Naive thymus-derived CD4-positive, alpha-beta T cell (primary cell): ENCODE results near the gene PRC1. TPM values are rescaled to one million over a fixed set of nuclear protein-coding genes. Genes with fewer than 3 reads are reported as not detected.

ENCODE experiments used
- ATAC-seq: fragments of 150-1000 bp; cut with Tn5 transposase; 2 replicates; pipeline ENCODE4 v1.10.0; 2021; ENCODE audit warnings: mild to moderate bottlenecking, moderate library complexity
- CTCF ChIA-PET: fragments of 350-600 bp; sonication (Branson Sonifier 250); formaldehyde crosslinking; loops from one replicate; lab custom pipeline; 2021; ENCODE audit warnings: antibody characterized with exemption; lab: Charles Lee
- POLR2A ChIA-PET: fragments of 350-600 bp; sonication (Branson Sonifier 250); formaldehyde crosslinking; loops from one replicate; lab custom pipeline; 2021; ENCODE audit warnings: antibody characterized with exemption, inconsistent platforms; lab: Charles Lee
- DNase-seq, 9 donors: peaks; one replicate each; pipeline versions ENCODE4 v3.0.0 to v3.0.0-alpha.2; 2020 to 2022; ENCODE audit warnings: mixed read lengths in 1 of 9
- H3K27ac ChIP-seq: one replicate; pipeline ENCODE4 v1.7.0; 2013; ENCODE audit warnings: mild to moderate bottlenecking, low read depth, low read length, moderate library complexity
- H3K27me3 ChIP-seq, 2 donors: one replicate each; pipeline ENCODE4 v1.7.0; 2013; ENCODE audit warnings: low read length in 2 of 2, mild to moderate bottlenecking in 2 of 2, moderate library complexity in 2 of 2; ENCODE audit not compliant: control insufficient read depth in 2 of 2, insufficient read depth in 2 of 2
- H3K36me3 ChIP-seq, 3 experiments: 1 replicate in 2 of 3; 2 replicates in 1 of 3; pipeline ENCODE4 v1.7.0; 2013; ENCODE audit warnings: low read length in 3 of 3, mild to moderate bottlenecking in 3 of 3, moderate library complexity in 1 of 3; ENCODE audit not compliant: insufficient read depth in 3 of 3, control insufficient read depth in 2 of 3
- H3K4me1 ChIP-seq, 2 donors: one replicate each; pipeline ENCODE4 v1.7.0; 2013; ENCODE audit warnings: low read length in 2 of 2, mild to moderate bottlenecking in 2 of 2, moderate library complexity in 1 of 2; ENCODE audit not compliant: control insufficient read depth in 2 of 2, insufficient read depth in 2 of 2
- H3K4me3 ChIP-seq: 2 replicates; pipeline ENCODE4 v1.7.0; 2013; ENCODE audit warnings: mild to moderate bottlenecking, low read length
- H3K9me3 ChIP-seq, 3 experiments: 1 replicate in 2 of 3; 2 replicates in 1 of 3; pipeline ENCODE4 v1.7.0; 2013; ENCODE audit warnings: low read length in 3 of 3; ENCODE audit not compliant: control insufficient read depth in 2 of 3
- H3K27ac Mint-ChIP-seq, 9 donors: one replicate each; pipeline ENCODE4 v1.8.0; 2020 to 2022; ENCODE audit warnings: mixed read lengths in 9 of 9, mild to moderate bottlenecking in 8 of 9, moderate library complexity in 5 of 9, inconsistent platforms in 2 of 9
- H3K27me3 Mint-ChIP-seq, 5 donors: one replicate each; pipeline ENCODE4 v1.8.0; 2021 to 2022; ENCODE audit warnings: mixed read lengths in 5 of 5, mild to moderate bottlenecking in 1 of 5
- H3K36me3 Mint-ChIP-seq, 5 donors: one replicate each; pipeline ENCODE4 v1.8.0; 2020 to 2022; ENCODE audit warnings: mixed read lengths in 5 of 5, mild to moderate bottlenecking in 3 of 5, inconsistent platforms in 1 of 5
- H3K4me1 Mint-ChIP-seq, 7 donors: one replicate each; pipeline ENCODE4 v1.8.0; 2020 to 2022; ENCODE audit warnings: mixed read lengths in 7 of 7, mild to moderate bottlenecking in 3 of 7, inconsistent platforms in 1 of 7
- H3K4me3 Mint-ChIP-seq, 10 donors: one replicate each; pipeline ENCODE4 v1.8.0; 2020 to 2022; ENCODE audit warnings: mild to moderate bottlenecking in 10 of 10, mixed read lengths in 10 of 10, moderate library complexity in 6 of 10, inconsistent platforms in 2 of 10
- H3K9me3 Mint-ChIP-seq, 11 donors: one replicate each; pipeline ENCODE4 v1.8.0; 2020 to 2022; ENCODE audit warnings: mixed read lengths in 11 of 11, mild to moderate bottlenecking in 4 of 11, inconsistent platforms in 1 of 11, moderate library complexity in 1 of 11
- intact Hi-C, 2 donors: fragments of 100-400 bp; cut with micrococcal nuclease; formaldehyde crosslinking; loops; one replicate each; pipeline ENCODE4 v1.15.1; 2023
- polyA plus RNA-seq, 2 donors: library from polyadenylated mRNA; unstranded; fragments of 300-500 nt; fragmentation: Illumina TruSeq; gene quantifications; one replicate each; pipeline ENCODE4 v1.2.3, GENCODE V29; 2021
- total RNA-seq, 6 experiments: library from RNA in 5 of 6; stranded (reverse) in 5 of 6; gene quantifications; 1 replicate in 5 of 6; 2 replicates in 1 of 6; pipeline ENCODE4 v1.2.3 and lab custom pipeline; 2021 to 2026

PRC1 gene
- total and polyA plus RNA-seq, 7 experiments from 2014 or later, result 0.47 to 98.9 (median 4.4) TPM

GRCh38 chr15:90959894-90960293 lies 34.4 kb downstream of the PRC1 start:
- no peak overlapping the region for H3K27ac ChIP-seq
- ATAC-seq (no peak), DNase-seq (no peak)
- H3K36me3 ChIP-seq, result peaks cover 0 to 27% (median 0%) of the 10 kb centered on the region in 3 experiments
- no peak overlapping the region for H3K4me3 Mint-ChIP-seq
- H3K27me3 ChIP-seq, result no peaks in the 10 kb centered on the region
- H3K27me3 Mint-ChIP-seq, result no peaks in the 10 kb centered on the region
- peaks cover 5 to 17% (median 12%) of the 10 kb centered on the region in 7 donors for H3K4me1 Mint-ChIP-seq
- CTCF ChIA-PET, result interaction anchor here (0.6 kb wide), 2 partner anchors 308 to 417 kb away, joined by 3 to 6 read pairs; no protein-coding TSS in a partner anchor
- peak overlapping the region in 2 of 9 donors; percentile 22 to 70 for H3K27ac Mint-ChIP-seq
- no peaks in the 10 kb centered on the region for H3K9me3 ChIP-seq
- H3K4me3 ChIP-seq, result no peak overlapping the region
- intact Hi-C loops, result loop anchor here in 1 of 2 donors (10.0 kb wide), 1 partner anchor 895 kb away; the partner anchor contains the start of gene SLCO3A1
- POLR2A ChIA-PET, result interaction anchor here (9.2 kb wide), 1 partner anchor 26 kb away, joined by 119 read pairs; the partner anchor contains the start of genes HDDC3 and UNC45A
- no peaks in the 10 kb centered on the region for H3K9me3 Mint-ChIP-seq
- H3K4me1 ChIP-seq, result peaks cover 10 to 15% of the 10 kb centered on the region in 2 donors
- peaks cover 5 to 29% (median 11%) of the 10 kb centered on the region in 5 donors for H3K36me3 Mint-ChIP-seq

GRCh38 chr15:90959028-90959595 lies 35.2 kb downstream of the PRC1 start:
- no peak overlapping the region for H3K4me3 Mint-ChIP-seq
- ATAC-seq, result no peak
- peaks cover 5 to 29% (median 11%) of the 10 kb centered on the region in 5 donors for H3K36me3 Mint-ChIP-seq
- Histone ChIP-seq H3K4me3 (no peak overlapping the region), H3K27ac (no peak overlapping the region), H3K4me1 (peaks cover 10 to 15% of the 10 kb centered on the region in 2 donors), H3K36me3 (peaks cover 0 to 28% (median 0%) of the 10 kb centered on the region in 3 experiments), H3K27me3 (no peaks in the 10 kb centered on the region), H3K9me3 (no peaks in the 10 kb centered on the region)
- CTCF ChIA-PET, result interaction anchor here (0.6 to 7.7 kb wide), 3 partner anchors 16 to 416 kb away, joined by 3 to 67 read pairs (median 6); partner anchors contain the start of genes HDDC3 and UNC45A
- no peak overlapping the region for H3K27ac Mint-ChIP-seq
- no peaks in the 10 kb centered on the region for H3K27me3 Mint-ChIP-seq
- POLR2A ChIA-PET, result interaction anchor here (9.2 kb wide), 1 partner anchor 26 kb away, joined by 119 read pairs; the partner anchor contains the start of genes HDDC3 and UNC45A
- no peak for DNase-seq
- H3K4me1 Mint-ChIP-seq, result peaks cover 6 to 20% (median 12%) of the 10 kb centered on the region in 7 donors
- no peaks in the 10 kb centered on the region for H3K9me3 Mint-ChIP-seq
- intact Hi-C loops, result loop anchor here in 1 of 2 donors (10.0 kb wide), 1 partner anchor 896 kb away; the partner anchor contains the start of gene SLCO3A1

GRCh38 chr15:90957791-90958190 lies 36.5 kb downstream of the PRC1 start:
- Histone ChIP-seq H3K27ac (no peak overlapping the region), H3K27me3 (no peaks in the 10 kb centered on the region), H3K4me3 (no peak overlapping the region), H3K9me3 (no peaks in the 10 kb centered on the region), H3K4me1 (peaks cover 10 to 15% of the 10 kb centered on the region in 2 donors), H3K36me3 (peaks cover 0 to 39% (median 0%) of the 10 kb centered on the region in 3 experiments)
- ChIA-PET POLR2A (interaction anchor here (9.2 kb wide), 1 partner anchor 24 kb away, joined by 119 read pairs; the partner anchor contains the start of genes HDDC3 and UNC45A), CTCF (interaction anchor here (1.0 to 7.7 kb wide), 6 partner anchors 15 to 91 kb away, joined by 3 to 67 read pairs (median 6); partner anchors contain the start of genes HDDC3, MAN2A2 and UNC45A)
- H3K27me3 Mint-ChIP-seq, result no peaks in the 10 kb centered on the region
- intact Hi-C loops, result loop anchor here in 1 of 2 donors (10.0 kb wide), 1 partner anchor 897 kb away; the partner anchor contains the start of gene SLCO3A1
- H3K9me3 Mint-ChIP-seq, result no peaks in the 10 kb centered on the region
- peak overlapping the region in 9 of 10 donors; percentile 30 to 75 (median 62) for H3K4me3 Mint-ChIP-seq
- peak overlapping the region in 1 of 9 donors; percentile 34 for H3K27ac Mint-ChIP-seq
- peaks cover 6 to 27% (median 12%) of the 10 kb centered on the region in 7 donors for H3K4me1 Mint-ChIP-seq
- DNase-seq (no peak), ATAC-seq (no peak)
- H3K36me3 Mint-ChIP-seq, result peaks cover 5 to 29% (median 11%) of the 10 kb centered on the region in 5 donors

- H3K4me3 Mint-ChIP-seq, result peak overlapping the region in 9 of 10 donors; percentile 30 to 88 (median 66)
- peak overlapping the region in 2 of 9 donors; percentile 34 to 74 for H3K27ac Mint-ChIP-seq
- Histone ChIP-seq H3K27ac (peak overlapping the region; percentile 31), H3K27me3 (no peaks in the 10 kb centered on the region), H3K36me3 (peaks cover 0 to 42% (median 0%) of the 10 kb centered on the region in 3 experiments), H3K4me3 (no peak overlapping the region), H3K9me3 (no peaks in the 10 kb centered on the region), H3K4me1 (peaks cover 10 to 15% of the 10 kb centered on the region in 2 donors)
- ChIA-PET CTCF (interaction anchor here (1.0 to 7.7 kb wide), 8 partner anchors 15 to 92 kb away, joined by 3 to 67 read pairs (median 6); partner anchors contain the start of genes HDDC3, MAN2A2 and UNC45A), POLR2A (interaction anchor here (0.8 to 9.2 kb wide), 2 partner anchors 24 to 94 kb away, joined by 3 to 119 read pairs; partner anchors contain the start of genes HDDC3 and UNC45A)
- ATAC-seq (no peak), DNase-seq (no peak)
- peaks cover 5 to 31% (median 9%) of the 10 kb centered on the region in 5 donors for H3K36me3 Mint-ChIP-seq
- peaks cover 6 to 27% (median 12%) of the 10 kb centered on the region in 7 donors for H3K4me1 Mint-ChIP-seq
- H3K27me3 Mint-ChIP-seq, result no peaks in the 10 kb centered on the region
- intact Hi-C loops, result loop anchor here in 1 of 2 donors (10.0 kb wide), 1 partner anchor 898 kb away; the partner anchor contains the start of gene SLCO3A1
- no peaks in the 10 kb centered on the region for H3K9me3 Mint-ChIP-seq
Measured at GRCh38 chr15:90957031-90957790, 37.1 kb downstream of the PRC1 start.

- H3K4me1 ChIP-seq, result peaks cover 10 to 15% of the 10 kb centered on the region in 2 donors
- no peaks in the 10 kb centered on the region for H3K27me3 ChIP-seq
- CTCF ChIA-PET, result interaction anchor here (1.0 to 7.7 kb wide), 4 partner anchors 18 to 93 kb away, joined by 4 to 67 read pairs (median 12); partner anchors contain the start of genes HDDC3 and UNC45A
- H3K4me3 ChIP-seq, result peak overlapping the region; percentile 19
- ATAC-seq (peak; percentile 23), DNase-seq (peak; percentile 10 to 74 (median 48))
- H3K36me3 Mint-ChIP-seq, result peaks cover 5 to 31% (median 10%) of the 10 kb centered on the region in 5 donors
- POLR2A ChIA-PET, result interaction anchor here (0.5 to 9.2 kb wide), 4 partner anchors 23 to 237 kb away, joined by 3 to 119 read pairs (median 3); partner anchors contain the start of genes HDDC3 and UNC45A
- no peaks in the 10 kb centered on the region for H3K9me3 ChIP-seq
- peak overlapping the region; percentile 45 to 88 (median 78) for H3K4me3 Mint-ChIP-seq
- peak overlapping the region in 5 of 9 donors; percentile 14 to 96 (median 47) for H3K27ac Mint-ChIP-seq
- no peaks in the 10 kb centered on the region for H3K9me3 Mint-ChIP-seq
- H3K27me3 Mint-ChIP-seq, result no peaks in the 10 kb centered on the region
- H3K27ac ChIP-seq, result peak overlapping the region; percentile 31
- intact Hi-C loops, result loop anchor here (1.0 to 10.0 kb wide), 4 partner anchors 77 to 898 kb away; partner anchors contain the start of gene SLCO3A1 (in 1 of the 2)
- peaks cover 0 to 41% (median 0%) of the 10 kb centered on the region in 3 experiments for H3K36me3 ChIP-seq
- peaks cover 6 to 24% (median 12%) of the 10 kb centered on the region in 7 donors for H3K4me1 Mint-ChIP-seq
Measured at GRCh38 chr15:90956274-90957030, 37.9 kb downstream of the PRC1 start.
